DOHH2 (cell line): Measurements from ENCODE around the gene KIF18B.

Experiments used
- CTCF ChIP-seq: fragments of 200-600 bp; sonication (generic); IDR thresholded peaks from one replicate; pipeline ENCODE4 v1.5.1; 2014; ENCODE audit warnings: antibody characterized with exemption, mild to moderate bottlenecking, low read depth, low read length; ENCODE audit not compliant: poor library complexity, severe bottlenecking
- EZH2phosphoT487 ChIP-seq: fragments of 200-600 bp; sonication (generic); IDR thresholded peaks from 2 replicates; pipeline ENCODE4 v1.6.1; 2017; ENCODE audit warnings: borderline replicate concordance, mild to moderate bottlenecking, antibody characterized with exemption, low read length, moderate library complexity, mixed read lengths

GRCh38 chr17:44894642-44895041 lies 52.9 kb downstream of the KIF18B start:
- TF ChIP-seq CTCF (no peak), EZH2phosphoT487 (no peak)
